Spleen (tissue), 11 donors: ENCODE measurements around the gene PALD1. TPM values are rescaled to one million over a fixed set of nuclear protein-coding genes. Genes with fewer than 3 reads are reported as not detected.
A peak's percentile ranks its signal among the peaks of the same experiment; 100 is the strongest.

Experiments used
- DNase-seq: peaks from one replicate; pipeline ENCODE4 v3.0.0-alpha.2; 2020
- H3K27ac ChIP-seq, 8 donors: fragments of 200-600 bp; sonication (generic) in 7 of 8; 1 replicate in 4 of 8; 2 replicates in 4 of 8; pipeline versions ENCODE4 v1.5.0 to v1.8.0; 2016 to 2021; ENCODE audit warnings: inconsistent platforms in 4 of 8, mild to moderate bottlenecking in 4 of 8, moderate library complexity in 1 of 8
- H3K27me3 ChIP-seq, 7 donors: fragments of 200-600 bp; sonication (generic) in 6 of 7; replicated peaks in 1 of 7; 1 replicate in 4 of 7; 2 replicates in 3 of 7; pipeline versions ENCODE4 v1.5.0 to v1.8.0; 2016 to 2021; ENCODE audit warnings: inconsistent platforms in 3 of 7, mild to moderate bottlenecking in 1 of 7
- H3K36me3 ChIP-seq, 6 donors: fragments of 200-600 bp; sonication (generic) in 5 of 6; 1 replicate in 4 of 6; 2 replicates in 2 of 6; pipeline versions ENCODE4 v1.5.0 to v1.8.0; 2016 to 2021; ENCODE audit warnings: inconsistent platforms in 2 of 6
- H3K4me1 ChIP-seq, 6 donors: fragments of 200-600 bp; sonication (generic) in 5 of 6; 1 replicate in 3 of 6; 2 replicates in 3 of 6; pipeline versions ENCODE4 v1.5.0 to v1.8.0; 2016 to 2021; ENCODE audit warnings: inconsistent platforms in 3 of 6
- H3K4me3 ChIP-seq, 8 donors: fragments of 200-600 bp; sonication (generic) in 7 of 8; 1 replicate in 4 of 8; 2 replicates in 4 of 8; pipeline versions ENCODE4 v1.5.0 to v1.8.0; 2016 to 2021; ENCODE audit warnings: inconsistent platforms in 4 of 8, mild to moderate bottlenecking in 4 of 8, moderate library complexity in 2 of 8
- H3K9me3 ChIP-seq, 8 donors: fragments of 200-600 bp; sonication (generic) in 7 of 8; 1 replicate in 4 of 8; 2 replicates in 4 of 8; pipeline versions ENCODE4 v1.5.0 to v1.8.0; 2016 to 2021; ENCODE audit warnings: inconsistent platforms in 4 of 8
- CTCF ChIP-seq, 11 experiments: fragments of 200-600 bp in 7 of 11; fragments of 450-650 bp in 4 of 11; sonication (generic) in 4 of 11; IDR thresholded peaks in 8 of 11; conservative IDR thresholded peaks in 3 of 11; 1 replicate in 7 of 11; 2 replicates in 4 of 11; pipeline versions ENCODE4 v1.4.0 to v1.8.0; 2016 to 2021; ENCODE audit warnings: antibody characterized with exemption in 11 of 11, inconsistent platforms in 4 of 11, mild to moderate bottlenecking in 1 of 11
- POLR2A ChIP-seq, 3 donors: fragments of 450-650 bp; IDR thresholded peaks; one replicate each; pipeline ENCODE4 v1.5.1; 2017; ENCODE audit warnings: antibody characterized with exemption in 3 of 3, mild to moderate bottlenecking in 1 of 3
- POLR2AphosphoS5 ChIP-seq, 3 donors: sonication (generic); formaldehyde crosslinking; IDR thresholded peaks; one replicate each; pipeline ENCODE4 v1.5.1; 2017; ENCODE audit warnings: antibody characterized with exemption in 3 of 3
- WGBS, 5 donors: extraction: QIAGEN DNeasy Blood & Tissue Kit in 3 of 5; methylation state at CpG; one replicate each; pipeline versions ENCODE4 v1.1.5 to v1.1.7; 2013 to 2018; 5-methylcytosine and 5-hydroxymethylcytosine counted together
- intact Hi-C: fragments of 100-400 bp; cut with DNase I; formaldehyde crosslinking; loops from one replicate; pipeline ENCODE4 v1.15.0; 2023; ENCODE audit warnings: low total_unique reads
- polyA plus RNA-seq, 3 donors: library from polyadenylated mRNA; stranded (reverse); fragments of 200-250 nt; gene quantifications; one replicate each; pipeline ENCODE4 v1.2.1, GENCODE V29; 2013
- total RNA-seq, 7 donors: library from RNA; depleted of rRNA in 3 of 7; stranded (reverse); fragments of >200 nt in 3 of 7; fragmentation: NEBNext Ultra II Directional in 4 of 7; extraction: Animal tissue kit (Norgen Biotek cat#: 25700) in 4 of 7; gene quantifications; one replicate each; pipeline versions ENCODE4 v1.1.0 to v1.2.1, GENCODE V29; 2016 to 2021
- donor health status: healthy with polysubstance abuse.
- donor health status: DM: no; HTN: no; CAD: no; lungs with moderate emphysema.
- donor health status: DM: no; HTN: no; CAD: no.
- donor health status: Bipolar disorder and iron deficiency.
- donor health status: healthy.
- donor health status: DM: no; HTN: no; CAD: no.
- donor health status: DM: yes; HTN: yes; CAD: no.

The PALD1 gene
- total and polyA plus RNA-seq, 10 donors: 7.7 to 27.8 (median 19.5) TPM

GRCh38 chr10:70437721-70438120 lies 40.8 kb upstream of the PALD1 start:
- intact Hi-C loops: no loop called here
- WGBS, 5 donors: 72 to 83% (median 76%) methylated on average over 5 of the region's 5 CpGs
- DNase-seq: no peak
- no peak overlapping the region for H3K4me3 ChIP-seq
- TF ChIP-seq POLR2AphosphoS5 (IDR thresholded peaks at IDR 0.05) (no peak), POLR2A (IDR thresholded peaks at IDR 0.05) (no peak)
- H3K27ac ChIP-seq: no peak overlapping the region
- H3K4me1 ChIP-seq: peaks cover 12 to 33% (median 21%) of the 10 kb centered on the region in 6 donors
- no peaks in the 10 kb centered on the region for H3K9me3 ChIP-seq
- H3K36me3 ChIP-seq: peaks cover 0 to 19% (median 4%) of the 10 kb centered on the region in 6 donors
- H3K27me3 ChIP-seq: peaks cover 0 to 47% (median 32%) of the 10 kb centered on the region in 7 donors

- H3K27ac ChIP-seq: no peak overlapping the region
- no peak for DNase-seq
- H3K4me3 ChIP-seq: peak overlapping the region in 6 of 8 donors; percentile 9 to 61 (median 26)
- intact Hi-C loops: no loop called here
- 3 to 9% (median 6%) methylated on average over 38 to 69 of the region's 69 CpGs for WGBS, 5 donors
- H3K27me3 ChIP-seq: peaks cover 0 to 60% (median 32%) of the 10 kb centered on the region in 7 donors
- H3K9me3 ChIP-seq: no peaks in the 10 kb centered on the region
- no peak for TF ChIP-seq POLR2A (IDR thresholded peaks at IDR 0.05)
- peak in 1 of 3 donors; percentile 32 for TF ChIP-seq POLR2AphosphoS5 (IDR thresholded peaks at IDR 0.05)
- peaks cover 0 to 5% (median 2%) of the 10 kb centered on the region in 6 donors for H3K36me3 ChIP-seq
- peaks cover 12 to 23% (median 18%) of the 10 kb centered on the region in 6 donors for H3K4me1 ChIP-seq
These were observed 38.0 kb upstream of the PALD1 start for GRCh38 chr10:70440296-70441160.

- intact Hi-C loops: no loop called here
- H3K27me3 ChIP-seq: peaks cover 0 to 60% (median 32%) of the 10 kb centered on the region in 7 donors
- no peaks in the 10 kb centered on the region for H3K36me3 ChIP-seq
- TF ChIP-seq POLR2AphosphoS5 (IDR thresholded peaks at IDR 0.05): no peak
- no peak for TF ChIP-seq CTCF (IDR thresholded peaks at IDR 0.05 in 8 of 11, conservative IDR thresholded peaks at IDR 0.05 in 3 of 11)
- no peak for TF ChIP-seq POLR2A (IDR thresholded peaks at IDR 0.05)
- no peak within 1 kb of the TSS for H3K27ac ChIP-seq
- peak within 1 kb of the TSS in 7 of 8 donors; percentile 9 to 61 (median 27) for H3K4me3 ChIP-seq
- H3K4me1 ChIP-seq: peaks cover 15 to 31% (median 20%) of the 10 kb centered on the region in 6 donors
- H3K9me3 ChIP-seq: no peaks in the 10 kb centered on the region
- DNase-seq: no peak
- WGBS, 5 donors: 7 to 19% (median 8%) methylated on average over 23 to 60 of the region's 60 CpGs
These were observed 37.2 kb upstream of the PALD1 start, which contains the start of gene NODAL for GRCh38 chr10:70441161-70441894. TSS of gene NODAL (minus strand) at chr10:70441681. CDS start at chr10:70441667, 14 bp downstream.

- no peaks in the 10 kb centered on the region for H3K36me3 ChIP-seq
- intact Hi-C loops: no loop called here
- H3K4me3 ChIP-seq: peak overlapping the region in 1 of 8 donors; percentile 61
- H3K27me3 ChIP-seq: peaks cover 0 to 60% (median 32%) of the 10 kb centered on the region in 7 donors
- no peaks in the 10 kb centered on the region for H3K9me3 ChIP-seq
- no peak for TF ChIP-seq POLR2AphosphoS5 (IDR thresholded peaks at IDR 0.05)
- no peak for TF ChIP-seq POLR2A (IDR thresholded peaks at IDR 0.05)
- no peak for TF ChIP-seq CTCF (IDR thresholded peaks at IDR 0.05 in 8 of 11, conservative IDR thresholded peaks at IDR 0.05 in 3 of 11)
- H3K27ac ChIP-seq: no peak overlapping the region
- 36 to 53% (median 46%) methylated on average over 3 to 12 of the region's 12 CpGs for WGBS, 5 donors
- H3K4me1 ChIP-seq: peaks cover 15 to 35% (median 22%) of the 10 kb centered on the region in 6 donors
- DNase-seq: no peak
These were observed 36.7 kb upstream of the PALD1 start for GRCh38 chr10:70441895-70442309.
